GM19463 (cell line): ENCODE measurements around the gene CCDC28B.

Experiments used
- ATAC-seq: cut with Tn5 transposase; IDR thresholded peaks from one replicate; pipeline ENCODE4 v1.9.1; 2021; ENCODE audit warnings: mild to moderate bottlenecking, moderate library complexity; ENCODE audit not compliant: unreplicated experiment

The CCDC28B gene

DNA sequence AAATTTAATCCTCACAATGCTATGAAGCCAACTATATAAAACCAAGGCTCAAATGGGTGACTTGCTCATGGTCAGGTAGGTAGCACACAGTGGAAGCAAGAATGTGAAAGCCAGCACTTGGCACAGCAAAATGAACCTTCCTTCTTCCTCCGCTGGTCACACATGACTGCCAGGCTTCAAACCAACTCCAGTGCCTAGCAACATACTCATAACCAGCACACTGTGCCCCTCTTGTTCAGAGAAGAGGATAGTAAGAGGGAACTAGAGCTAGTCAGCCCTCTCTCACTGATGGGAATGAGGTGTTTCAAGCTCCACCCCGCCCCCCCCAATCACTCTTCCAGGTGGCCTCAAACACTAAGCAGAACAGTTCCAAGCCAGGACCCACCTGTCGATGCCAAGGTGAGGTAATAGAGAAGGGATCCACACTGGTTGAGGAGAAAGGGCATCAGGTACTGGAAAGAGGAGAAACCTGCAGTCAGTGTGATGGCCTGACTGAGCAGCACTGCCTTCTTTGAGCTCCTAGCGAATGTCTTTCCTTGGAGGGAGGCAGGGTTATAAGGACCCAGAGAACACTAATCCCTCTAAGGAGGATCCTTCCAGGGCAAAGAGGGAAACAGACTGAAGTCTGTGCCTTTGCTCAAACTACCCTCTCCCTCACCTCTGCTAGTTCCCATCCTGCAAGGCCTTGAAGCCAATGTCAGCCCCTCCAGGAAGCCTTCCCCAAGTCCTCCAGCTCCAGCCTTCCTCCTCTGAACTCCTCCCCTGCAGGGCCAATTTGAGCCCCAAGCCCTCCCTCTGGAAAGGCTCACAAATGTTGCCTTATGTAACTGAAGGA is 20.6 kb downstream of the CCDC28B start:
- no peak for ATAC-seq

DNA sequence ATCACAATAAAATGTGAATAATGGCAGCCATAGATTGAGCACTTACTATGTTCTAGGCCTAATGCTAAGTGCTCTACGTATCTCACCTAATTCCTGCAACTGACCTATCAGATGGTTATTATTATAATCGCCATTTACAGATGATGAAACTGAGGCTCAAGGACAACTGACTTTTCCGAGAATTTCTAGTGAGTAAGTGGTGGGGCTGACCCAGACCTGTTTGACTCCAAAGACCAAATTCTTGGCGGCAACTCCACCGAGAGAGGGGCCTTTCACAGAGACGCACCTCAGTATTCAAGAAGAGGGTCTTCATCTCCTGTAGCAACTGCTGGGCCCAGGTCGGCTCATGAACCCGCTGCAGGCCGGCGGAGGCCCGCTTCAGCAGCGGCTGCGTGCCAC is 21.2 kb downstream of the CCDC28B start:
- ATAC-seq: no peak

DNA sequence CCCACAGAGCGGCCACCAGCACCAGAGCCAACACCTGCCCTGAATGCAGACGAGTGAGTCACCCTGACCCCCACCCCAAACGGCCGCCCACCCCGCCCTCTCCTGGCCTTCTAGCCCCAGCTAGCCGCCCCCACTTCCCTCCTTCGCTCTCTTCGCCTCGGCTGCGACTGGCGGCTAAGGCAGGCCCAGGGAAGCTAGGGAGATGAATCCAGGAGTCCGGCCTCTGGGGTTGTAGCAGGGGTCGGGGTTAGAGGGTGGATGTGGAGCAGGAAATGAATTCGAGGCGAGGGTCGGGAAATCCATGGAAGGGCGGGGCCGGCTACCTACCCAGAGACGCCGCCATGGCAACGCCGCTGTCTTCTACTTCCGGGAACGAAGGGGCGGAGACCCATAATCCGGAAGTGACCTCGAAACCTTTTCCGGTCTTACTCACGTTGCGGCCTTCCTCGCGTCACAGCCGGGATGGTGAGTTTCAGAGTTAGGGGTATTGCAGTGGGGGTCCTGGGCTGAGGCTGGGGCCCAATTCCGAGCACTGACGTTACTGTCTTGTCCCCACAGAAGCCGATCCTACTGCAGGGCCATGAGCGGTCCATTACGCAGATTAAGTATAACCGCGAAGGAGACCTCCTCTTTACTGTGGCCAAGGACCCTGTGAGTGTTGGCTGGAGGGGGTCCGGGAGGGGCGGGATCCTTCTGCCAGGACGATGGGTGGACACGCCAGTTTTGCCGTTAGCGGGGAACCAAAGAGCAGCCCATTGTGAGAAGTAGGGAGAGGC is 21.8 kb downstream of the CCDC28B start, which contains the start of the genes EIF3I and TMEM234:
Gene EIF3I, plus strand, starts transcription at position 428 of the 776 bp plus-strand sequence. Its CDS starts 35 bp downstream, at position 463.
Gene TMEM234, minus strand, starts transcription at position 374 of the 776 bp plus-strand sequence. Its CDS starts 31 bp downstream, at position 343.
- peak; percentile 95 for ATAC-seq

DNA sequence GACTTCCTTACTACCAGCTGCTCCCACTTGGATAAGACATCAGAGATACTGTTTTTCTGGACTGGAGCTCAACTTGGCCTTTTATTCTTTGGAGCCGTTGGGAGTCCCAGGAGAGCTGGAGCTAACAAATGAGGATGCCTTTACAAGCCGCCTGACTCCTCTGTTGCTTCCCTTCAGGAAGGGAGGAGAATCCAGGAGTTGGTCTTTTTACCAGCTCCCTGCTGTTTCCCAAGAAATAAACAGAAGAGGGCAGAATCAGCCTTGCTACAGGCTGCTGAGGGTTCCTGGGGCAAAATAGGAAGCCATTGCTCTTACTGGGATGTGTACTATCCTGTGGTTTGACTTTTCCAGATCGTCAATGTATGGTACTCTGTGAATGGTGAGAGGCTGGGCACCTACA is 23.3 kb downstream of the CCDC28B start:
- no peak for ATAC-seq

DNA sequence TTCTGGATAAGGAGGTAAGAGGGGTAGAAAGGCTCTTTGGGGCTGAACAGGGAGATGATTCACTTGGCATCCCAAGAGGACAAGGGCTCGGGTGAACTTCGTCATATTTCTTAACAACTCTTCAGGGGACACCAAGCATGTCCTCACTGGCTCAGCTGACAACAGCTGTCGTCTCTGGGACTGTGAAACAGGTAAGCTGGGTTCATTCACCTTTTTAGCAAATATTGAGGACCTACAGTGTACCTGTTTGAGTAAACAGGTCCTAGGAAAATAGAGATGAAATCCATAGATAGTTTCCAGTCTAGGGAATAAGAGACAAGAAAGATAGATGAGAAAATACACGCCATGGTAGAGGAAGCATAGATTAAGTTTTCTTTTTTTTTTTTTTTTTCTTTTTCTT is 23.9 kb downstream of the CCDC28B start:
- ATAC-seq: no peak

DNA sequence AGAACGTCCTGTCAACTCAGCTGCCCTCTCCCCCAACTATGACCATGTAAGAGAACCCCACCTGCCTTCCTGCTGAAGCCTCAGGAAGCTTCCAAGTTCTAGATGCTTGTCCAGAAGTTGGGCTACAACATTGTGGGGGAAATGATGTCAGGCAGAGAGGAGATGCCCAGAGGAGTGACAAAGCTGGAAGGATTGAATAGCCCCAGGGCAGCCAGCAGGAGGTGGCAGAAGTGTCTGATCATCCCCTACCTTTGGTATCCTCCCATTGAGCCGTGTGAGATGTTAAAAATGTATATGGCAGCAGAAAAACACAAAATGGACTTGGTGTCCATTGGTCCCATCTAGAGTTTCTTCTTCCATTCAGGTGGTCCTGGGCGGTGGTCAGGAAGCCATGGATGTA is 28.4 kb downstream of the CCDC28B start:
- no peak for ATAC-seq

DNA sequence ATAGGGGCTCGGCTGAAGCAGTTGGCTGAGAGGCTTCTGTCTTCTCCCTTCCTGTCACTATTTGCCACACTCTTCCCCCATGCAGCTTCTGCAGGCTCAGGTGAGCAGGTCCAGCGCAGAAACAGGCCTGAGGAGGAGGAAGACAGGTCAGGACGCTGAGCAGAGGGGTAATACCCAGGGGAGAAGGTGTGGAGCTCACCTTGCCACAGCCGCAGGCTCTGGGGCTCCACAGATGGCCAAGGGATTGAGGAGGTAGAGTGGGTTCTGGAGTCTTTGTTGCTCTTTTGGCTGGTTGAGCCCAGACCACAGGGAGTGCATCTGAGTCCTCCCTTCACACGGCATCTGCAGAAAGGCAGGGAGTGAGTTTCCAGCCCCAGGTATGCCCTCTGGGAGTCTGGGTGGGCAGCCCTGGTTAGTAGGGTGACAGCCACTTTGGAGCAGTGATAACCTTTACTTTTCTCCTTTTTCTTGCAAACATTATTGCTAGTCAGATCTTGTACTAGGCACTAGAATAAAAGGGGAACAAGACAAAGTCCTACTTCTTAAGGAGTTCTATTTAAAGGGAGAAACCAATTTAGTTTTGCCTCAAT is 31.5 kb downstream of the CCDC28B start:
- no peak for ATAC-seq

DNA sequence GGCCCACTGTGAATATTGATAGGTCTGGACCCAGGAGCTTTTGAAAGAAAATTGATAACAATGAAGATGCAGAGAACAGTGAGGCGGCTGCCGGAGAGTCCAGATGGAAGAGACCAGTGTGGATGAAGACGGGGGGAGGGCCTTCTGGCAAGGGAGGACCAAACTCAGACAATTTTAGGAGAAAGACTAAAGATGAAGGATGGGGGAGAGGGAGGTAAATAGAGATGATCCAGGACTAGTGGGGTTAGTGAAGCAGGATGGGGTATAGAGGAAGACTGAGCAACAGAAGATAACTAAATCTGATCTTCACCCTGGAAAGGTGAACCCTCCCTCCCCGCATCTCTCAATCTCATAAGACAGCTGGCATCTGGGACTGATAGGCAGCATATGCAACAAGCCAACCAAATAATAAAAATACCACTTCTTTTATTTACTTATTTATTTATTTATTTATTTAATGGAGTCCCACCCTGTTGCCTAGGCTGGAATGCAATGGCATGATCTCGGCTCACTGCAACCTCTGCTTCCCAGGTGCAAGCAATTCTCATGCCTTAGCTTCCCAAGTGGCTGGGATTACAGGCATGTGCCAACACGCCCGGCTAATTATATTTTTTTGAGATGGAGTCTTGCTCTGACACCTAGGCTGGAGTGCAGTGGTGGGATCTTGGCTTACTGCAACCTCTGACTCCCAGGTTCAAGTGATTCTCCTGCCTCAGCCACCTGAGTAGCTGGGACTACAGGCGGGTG is 32.3 kb downstream of the CCDC28B start:
- no peak for ATAC-seq

DNA sequence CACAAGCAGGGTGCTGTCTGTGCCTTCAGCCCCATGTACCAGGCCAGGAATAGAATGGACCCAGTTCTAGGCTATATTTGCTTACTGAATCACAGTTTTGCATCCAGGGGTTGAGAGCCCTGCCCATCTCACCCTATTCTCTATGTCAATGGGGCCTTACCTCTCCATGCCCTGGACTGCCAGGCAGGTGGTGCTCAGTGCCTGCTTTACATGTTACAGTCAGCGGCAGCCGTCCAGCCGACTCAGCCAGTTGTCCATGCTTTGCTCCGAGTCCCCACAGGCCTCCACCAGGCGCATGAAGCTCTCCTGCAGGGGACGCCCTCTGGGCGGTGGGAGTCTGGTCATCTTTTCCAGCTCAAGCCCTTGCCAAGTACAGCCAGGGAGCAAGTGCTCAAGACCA is 34.4 kb downstream of the CCDC28B start:
- ATAC-seq: no peak

DNA sequence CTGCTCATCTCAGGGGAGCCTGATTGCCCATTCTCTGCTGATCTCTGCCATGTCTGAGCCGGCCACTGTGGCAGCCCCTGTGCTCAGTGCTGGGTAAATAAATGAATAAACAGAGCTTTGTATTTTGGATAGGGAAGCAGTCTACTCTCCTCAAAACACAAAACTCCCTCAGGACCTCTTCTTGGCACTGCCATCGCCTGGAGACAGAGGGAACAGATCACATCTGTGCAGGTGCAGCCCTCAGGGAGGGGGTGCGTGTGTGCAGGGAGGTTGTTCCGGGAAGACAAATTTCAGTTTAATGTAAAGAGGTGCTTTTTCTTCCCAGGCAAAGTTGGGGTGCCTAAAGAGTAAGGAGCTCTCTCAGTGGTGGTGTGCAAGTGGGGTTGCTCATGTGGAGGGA is 38.9 kb downstream of the CCDC28B start:
- no peak for ATAC-seq

DNA sequence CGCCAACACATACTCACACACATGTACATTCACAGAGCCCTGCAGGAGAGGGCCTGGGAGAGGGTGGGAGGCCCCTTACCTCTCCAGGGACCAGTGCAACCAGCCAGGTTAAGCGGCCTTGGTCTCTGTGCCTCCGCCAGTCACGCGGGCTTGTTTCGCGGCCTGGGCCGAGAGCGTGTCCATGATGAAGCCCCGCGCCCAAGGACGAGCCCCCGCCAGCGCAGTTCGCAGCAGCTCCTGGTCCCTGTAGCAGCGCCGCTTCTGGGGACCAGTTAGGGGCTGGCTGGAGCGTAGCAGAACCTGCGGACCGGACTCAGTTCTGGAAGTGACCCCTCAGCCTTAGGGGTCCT is 39.4 kb downstream of the CCDC28B start:
- ATAC-seq: no peak

DNA sequence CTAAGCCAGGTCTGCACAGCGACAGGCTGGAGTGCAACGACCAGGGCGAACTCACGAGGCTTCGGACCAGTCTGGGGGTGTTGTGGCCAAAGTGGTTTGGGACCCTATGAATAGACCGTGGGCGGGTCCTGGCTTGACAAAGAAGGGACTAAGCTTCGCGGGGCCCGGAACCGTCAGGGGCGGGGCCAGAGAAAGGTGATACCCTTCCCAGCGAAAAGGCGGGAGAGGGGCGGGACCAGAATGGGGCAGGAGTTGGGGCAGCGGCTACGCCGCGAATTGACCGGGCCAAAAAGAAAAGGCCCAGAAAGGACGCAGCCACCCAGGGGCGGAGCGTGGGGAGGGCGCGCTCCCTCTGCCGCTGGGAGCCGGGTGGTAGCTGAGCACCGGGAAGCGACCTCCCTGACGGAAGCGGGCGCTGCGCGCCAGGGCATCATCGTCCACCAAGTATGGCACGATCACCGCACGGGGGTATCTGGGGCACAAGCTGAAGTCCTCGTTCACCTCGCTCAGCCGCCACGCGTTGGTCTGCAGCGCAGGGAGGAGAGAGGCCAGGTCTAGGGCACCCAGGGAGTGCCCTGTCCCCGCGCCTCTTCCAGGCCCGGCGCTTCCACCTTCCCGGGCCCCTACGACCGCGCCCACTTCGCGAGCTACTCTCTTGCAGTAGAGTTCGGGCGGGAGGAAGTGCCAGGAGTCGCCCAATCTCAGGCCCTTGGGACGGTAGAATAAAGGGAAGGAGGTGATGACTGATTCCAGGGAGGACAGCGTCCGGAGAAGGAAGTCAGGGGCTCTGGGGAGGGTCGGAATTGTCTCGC is 40.0 kb downstream of the CCDC28B start:
- no peak for ATAC-seq

DNA sequence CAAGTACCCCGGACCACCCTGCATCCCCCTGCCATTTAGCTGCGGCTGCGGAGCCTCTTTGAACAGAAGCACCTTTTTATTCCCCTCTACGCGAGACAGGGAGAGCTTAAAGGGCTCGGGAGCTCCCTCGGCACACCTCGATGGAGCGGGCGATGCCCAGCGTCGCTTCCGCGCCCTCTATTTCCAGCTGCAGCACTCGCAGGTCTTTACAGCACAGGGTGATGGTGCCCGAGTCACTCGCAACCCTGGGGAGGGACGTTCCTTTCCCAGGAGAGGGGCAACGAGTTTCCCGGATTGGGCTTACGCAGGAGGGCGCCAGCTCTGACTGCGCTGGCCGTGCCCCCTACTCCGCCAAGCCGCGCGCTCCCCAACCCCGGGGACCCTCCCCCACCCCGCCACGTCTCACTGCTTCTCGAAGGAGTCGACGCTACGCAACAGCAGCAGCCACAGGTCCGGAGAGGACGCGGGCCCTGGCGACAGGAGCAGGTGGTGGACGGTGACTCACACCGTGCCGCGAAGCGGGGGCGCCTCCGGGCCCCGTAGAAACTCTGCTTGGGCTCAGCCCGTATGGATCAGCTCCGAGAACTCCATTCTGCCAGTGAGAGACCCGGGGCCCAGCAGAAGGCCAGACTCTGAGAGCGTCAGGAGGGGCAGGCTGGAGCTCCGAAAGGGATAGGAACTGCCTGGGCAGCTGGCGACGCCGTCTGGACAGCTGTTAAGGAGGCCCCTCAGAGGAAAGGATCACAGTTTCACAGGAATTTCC is 40.8 kb downstream of the CCDC28B start:
- ATAC-seq: peak; percentile 43

DNA sequence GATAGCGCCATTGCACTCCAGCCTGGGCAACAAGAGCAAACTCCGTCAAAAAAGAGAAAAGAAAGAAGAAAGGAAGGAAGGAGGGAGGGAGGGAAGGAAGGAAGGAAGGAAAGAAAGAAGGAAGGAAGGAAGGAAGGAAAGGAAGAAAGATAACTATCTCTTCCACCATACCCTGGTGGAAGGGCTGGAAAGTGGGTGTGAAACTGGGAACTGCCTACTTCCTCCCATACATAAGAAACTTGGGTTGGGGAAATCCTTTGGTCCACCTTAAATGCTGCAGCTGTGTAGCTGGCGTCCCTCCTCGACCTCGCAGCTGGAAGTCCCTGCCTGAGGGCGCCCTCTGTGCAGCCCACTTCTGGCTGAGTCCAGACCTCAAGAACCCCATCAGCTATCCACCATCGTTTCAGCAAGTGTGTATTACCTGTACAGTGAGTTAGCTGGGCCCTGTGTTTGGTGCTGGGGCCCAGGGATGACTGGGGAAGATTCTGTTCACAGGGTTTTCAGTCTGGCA is 42.0 kb downstream of the CCDC28B start:
- ATAC-seq: no peak

DNA sequence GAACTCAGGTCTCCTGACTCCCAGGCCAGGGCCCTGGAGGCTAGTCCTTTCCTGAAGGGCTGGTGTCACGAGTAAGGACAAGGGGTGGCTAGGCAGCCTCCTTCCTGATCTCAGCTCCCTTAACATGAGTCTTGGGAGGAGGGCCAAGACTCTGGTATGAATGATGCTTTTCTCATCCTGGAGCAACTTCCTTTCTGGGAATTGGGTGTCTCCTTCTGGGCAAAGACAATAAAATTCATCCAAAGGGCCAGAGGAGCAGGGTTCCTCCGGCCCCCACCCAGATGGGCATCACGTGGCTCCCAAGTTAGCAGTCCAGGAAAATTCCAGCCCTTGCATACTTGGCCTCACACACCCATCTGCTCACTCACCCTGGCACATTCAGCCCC is 46.5 kb downstream of the CCDC28B start, which contains the start of gene FAM167B:
Gene FAM167B, plus strand, starts transcription at position 335 of the 386 bp plus-strand sequence. CDS start 200 bp downstream, outside the sequence.
- ATAC-seq: no peak

DNA sequence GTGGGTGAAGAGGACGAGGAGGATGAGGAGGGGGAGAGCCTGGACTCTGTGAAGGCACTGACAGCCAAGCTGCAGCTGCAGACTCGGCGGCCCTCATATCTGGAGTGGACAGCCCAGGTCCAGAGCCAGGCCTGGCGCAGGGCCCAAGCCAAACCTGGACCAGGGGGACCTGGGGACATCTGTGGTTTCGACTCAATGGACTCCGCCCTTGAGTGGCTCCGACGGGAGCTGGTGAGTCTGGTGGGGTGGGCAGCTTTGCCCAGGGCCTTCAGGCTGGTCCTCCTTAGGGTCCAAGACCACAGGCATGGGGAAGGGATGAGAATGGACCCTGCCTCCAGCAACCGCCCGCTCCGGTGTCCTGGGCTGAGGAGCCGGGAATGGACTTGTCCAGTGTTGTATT is 47.1 kb downstream of the CCDC28B start:
- ATAC-seq: no peak

DNA sequence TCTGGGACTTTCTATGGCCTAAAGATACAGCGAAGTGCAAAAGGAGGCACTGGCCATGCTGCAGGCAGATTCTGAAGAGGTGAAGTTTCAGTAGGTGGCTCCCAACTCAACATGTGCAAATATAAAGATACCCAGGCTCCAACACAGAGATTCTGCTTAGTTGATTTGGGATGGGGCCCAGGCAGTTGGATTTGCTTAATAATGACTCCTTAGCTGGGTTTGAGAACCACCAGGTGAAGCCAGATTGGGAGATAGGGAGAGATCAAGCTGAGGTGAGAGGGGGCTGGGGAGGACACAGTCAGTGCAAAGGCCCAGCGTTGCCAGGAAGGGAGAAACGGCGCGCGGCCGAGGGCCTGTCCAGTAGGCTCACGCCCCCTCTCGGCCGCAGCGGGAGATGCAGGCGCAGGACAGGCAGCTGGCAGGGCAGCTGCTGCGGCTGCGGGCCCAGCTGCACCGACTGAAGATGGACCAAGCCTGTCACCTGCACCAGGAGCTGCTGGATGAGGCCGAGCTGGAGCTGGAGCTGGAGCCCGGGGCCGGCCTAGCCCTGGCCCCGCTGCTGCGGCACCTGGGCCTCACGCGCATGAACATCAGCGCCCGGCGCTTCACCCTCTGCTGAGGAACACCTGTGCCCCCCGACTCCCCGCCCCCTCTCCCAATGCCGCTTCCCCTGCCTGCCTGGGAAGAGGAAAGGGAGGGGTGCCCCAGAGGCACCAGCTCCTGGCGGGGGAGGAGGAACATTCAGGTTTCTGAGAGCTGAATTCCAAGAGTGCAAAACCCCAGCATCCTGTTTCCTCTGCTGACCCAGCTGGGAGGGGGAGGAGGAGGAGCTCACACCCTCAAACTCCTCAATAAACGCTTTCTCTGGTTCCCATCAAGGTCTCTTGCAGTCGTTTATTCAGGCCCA is 47.8 kb downstream of the CCDC28B start:
- no peak for ATAC-seq
